ENCODE measurements around the gene BBX. TPM values are rescaled to one million over a fixed set of nuclear protein-coding genes. Genes with fewer than 3 reads are reported as not detected.

The BBX gene
- total RNA-seq, 5 donors from 2014 or later (not counting 1 experiment from before 2014, with no cell fraction given): 67.7 to 89.8 (median 82.0) TPM

GRCh38 chr3:107520535-107520934 is 2.2 kb upstream of the BBX start:
- POLR2A ChIA-PET: no interaction called here
- no CpG with 5 or more reads among the region's 4 CpGs for WGBS (ENCODE audit: insufficient coverage)
- ATAC-seq (replicated peaks in 1 of 4) (no peak), DNase-seq (no peak)
- no peaks in the 10 kb centered on the region for H3K9me3 Mint-ChIP-seq
- peaks cover 8 to 12% (median 9%) of the 10 kb centered on the region in 3 donors for H3K4me1 Mint-ChIP-seq
- Histone ChIP-seq H3K4me3 (ENCODE audit: control insufficient read depth in 1 of 2, extremely low read depth in 1 of 2, low read length in 1 of 2) (no peak overlapping the region), H3K4me1 (ENCODE audit: control insufficient read depth in 1 of 2, extremely low read depth in 1 of 2, insufficient read depth in 2 of 2, low read length in 2 of 2) (peaks cover 0 to 10% of the 10 kb centered on the region in 2 experiments), H3K36me3 (ENCODE audit: control insufficient read depth in 2 of 2, extremely low read depth in 1 of 2, insufficient read depth in 1 of 2, low read length in 1 of 2) (no peaks in the 10 kb centered on the region), H3K27ac (ENCODE audit: low read length) (no peak overlapping the region), H3K9me3 (no peaks in the 10 kb centered on the region), H3K27me3 (replicated peaks in 1 of 2; ENCODE audit: control insufficient read depth in 2 of 2, extremely low read depth in 1 of 2, insufficient read depth in 2 of 2, low read length in 1 of 2) (no peaks in the 10 kb centered on the region)
- peaks cover 0 to 6% of the 10 kb centered on the region in 2 donors for H3K27me3 Mint-ChIP-seq
- H3K36me3 Mint-ChIP-seq: no peaks in the 10 kb centered on the region
- CTCF ChIA-PET: interaction anchor here in 1 of 2 donors (0.7 kb wide), 1 partner anchor 249 kb away, joined by 4 read pairs; no protein-coding TSS in a partner anchor
- H3K27ac Mint-ChIP-seq: no peak overlapping the region
- no peak overlapping the region for H3K4me3 Mint-ChIP-seq

DNA sequence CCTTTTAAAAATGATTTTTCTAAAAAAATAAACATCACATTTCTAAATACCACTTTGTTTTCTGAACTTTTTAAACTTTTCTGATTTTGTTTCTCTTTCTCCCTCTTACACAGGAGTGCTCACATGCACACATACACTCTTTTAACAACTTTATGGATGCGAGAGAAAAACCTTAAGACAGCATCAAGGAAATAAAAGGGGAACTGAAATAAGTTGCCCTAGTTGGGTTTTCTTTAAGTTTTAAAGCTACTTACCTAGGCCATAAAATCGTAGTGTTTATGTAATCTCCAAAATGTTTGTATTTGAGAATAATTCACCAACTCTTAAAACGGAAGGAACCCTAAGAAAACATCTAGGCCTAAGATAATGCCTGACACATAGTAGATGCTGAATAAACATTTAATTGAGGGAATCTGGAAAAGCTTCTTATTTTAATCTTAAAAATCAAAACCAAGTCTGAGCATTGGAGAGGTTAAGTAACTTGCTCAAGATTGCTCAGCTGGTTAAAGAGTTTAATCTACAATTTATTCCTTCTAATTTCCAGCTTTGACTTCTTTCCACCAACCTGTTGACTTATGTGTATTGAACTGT is 1.2 kb upstream of the BBX start:
- H3K27ac Mint-ChIP-seq: no peak overlapping the region
- CTCF ChIA-PET: no interaction called here
- WGBS (ENCODE audit: insufficient coverage): no CpG with 5 or more reads among the region's 3 CpGs
- Histone ChIP-seq H3K27me3 (replicated peaks in 1 of 2; ENCODE audit: control insufficient read depth in 2 of 2, extremely low read depth in 1 of 2, insufficient read depth in 2 of 2, low read length in 1 of 2) (no peaks in the 10 kb centered on the region), H3K36me3 (ENCODE audit: control insufficient read depth in 2 of 2, extremely low read depth in 1 of 2, insufficient read depth in 1 of 2, low read length in 1 of 2) (no peaks in the 10 kb centered on the region), H3K4me3 (ENCODE audit: control insufficient read depth in 1 of 2, extremely low read depth in 1 of 2, low read length in 1 of 2) (no peak overlapping the region), H3K4me1 (ENCODE audit: control insufficient read depth in 1 of 2, extremely low read depth in 1 of 2, insufficient read depth in 2 of 2, low read length in 2 of 2) (peaks cover 4 to 17% of the 10 kb centered on the region in 2 experiments), H3K27ac (ENCODE audit: low read length) (no peak overlapping the region), H3K9me3 (no peaks in the 10 kb centered on the region)
- POLR2A ChIA-PET: interaction anchor here in 1 of 2 donors (0.5 to 0.6 kb wide), 3 partner anchors 100 to 283 kb away, joined by 3 to 4 read pairs (median 3); no protein-coding TSS in a partner anchor
- no peaks in the 10 kb centered on the region for H3K9me3 Mint-ChIP-seq
- no peaks in the 10 kb centered on the region for H3K36me3 Mint-ChIP-seq
- H3K4me1 Mint-ChIP-seq: peaks cover 18 to 20% (median 19%) of the 10 kb centered on the region in 3 donors
- no peak for ATAC-seq (replicated peaks in 1 of 4)
- peaks cover 0 to 3% of the 10 kb centered on the region in 2 donors for H3K27me3 Mint-ChIP-seq
- H3K4me3 Mint-ChIP-seq: no peak overlapping the region
- DNase-seq: no peak

- WGBS (ENCODE audit: insufficient coverage): under 1% methylated on average over 24 of the region's 27 CpGs
- Mint-ChIP-seq H3K4me1 (peaks cover 34 to 36% (median 35%) of the 10 kb centered on the region in 3 donors), H3K4me3 (peak overlapping the region; percentile 96 to 99 (median 98)), H3K27me3 (no peaks in the 10 kb centered on the region), H3K9me3 (no peaks in the 10 kb centered on the region), H3K36me3 (peaks cover 9% of the 10 kb centered on the region), H3K27ac (peak overlapping the region; percentile 95 to 97)
- peak overlapping the region; percentile 78 for H3K27ac ChIP-seq (ENCODE audit: low read length)
- peak overlapping the region; percentile 84 to 92 for H3K4me3 ChIP-seq (ENCODE audit: control insufficient read depth in 1 of 2, extremely low read depth in 1 of 2, low read length in 1 of 2)
- POLR2A ChIA-PET: interaction anchor here in 1 of 2 donors (0.6 kb wide), 1 partner anchor 92 kb away, joined by 5 read pairs; no protein-coding TSS in a partner anchor
- DNase-seq: peak in 4 of 35 experiments; percentile 24 to 63 (median 38)
- peaks cover 4 to 17% of the 10 kb centered on the region in 2 experiments for H3K4me1 ChIP-seq (ENCODE audit: control insufficient read depth in 1 of 2, extremely low read depth in 1 of 2, insufficient read depth in 2 of 2, low read length in 2 of 2)
- H3K9me3 ChIP-seq: no peaks in the 10 kb centered on the region
- H3K36me3 ChIP-seq (ENCODE audit: control insufficient read depth in 2 of 2, extremely low read depth in 1 of 2, insufficient read depth in 1 of 2, low read length in 1 of 2): no peaks in the 10 kb centered on the region
- CTCF ChIA-PET: no interaction called here
- ATAC-seq (replicated peaks in 1 of 4): peak; percentile 55 to 59 (median 58)
- H3K27me3 ChIP-seq (replicated peaks in 1 of 2; ENCODE audit: control insufficient read depth in 2 of 2, extremely low read depth in 1 of 2, insufficient read depth in 2 of 2, low read length in 1 of 2): no peaks in the 10 kb centered on the region
These were observed 452 bp downstream of the BBX start for GRCh38 chr3:107523289-107523538.

- Mint-ChIP-seq H3K36me3 (peaks cover 9% of the 10 kb centered on the region), H3K4me1 (peaks cover 39 to 41% (median 40%) of the 10 kb centered on the region in 3 donors), H3K9me3 (no peaks in the 10 kb centered on the region), H3K27ac (peak overlapping the region; percentile 94), H3K4me3 (peak overlapping the region; percentile 96 to 99 (median 98)), H3K27me3 (no peaks in the 10 kb centered on the region)
- CTCF ChIA-PET: interaction anchor here (0.5 to 1.4 kb wide), 4 partner anchors 75 to 399 kb away, joined by 3 to 4 read pairs (median 4); no protein-coding TSS in a partner anchor
- DNase-seq (peak in 28 of 35 experiments; percentile 18 to 67 (median 40)), ATAC-seq (replicated peaks in 1 of 4) (peak in 3 of 4 experiments; percentile 25 to 34 (median 25))
- peak overlapping the region; percentile 78 for H3K27ac ChIP-seq (ENCODE audit: low read length)
- H3K4me3 ChIP-seq (ENCODE audit: control insufficient read depth in 1 of 2, extremely low read depth in 1 of 2, low read length in 1 of 2): peak overlapping the region; percentile 84 to 92
- H3K27me3 ChIP-seq (replicated peaks in 1 of 2; ENCODE audit: control insufficient read depth in 2 of 2, extremely low read depth in 1 of 2, insufficient read depth in 2 of 2, low read length in 1 of 2): no peaks in the 10 kb centered on the region
- POLR2A ChIA-PET: interaction anchor here (0.5 to 0.7 kb wide), 6 partner anchors 10 to 392 kb away, joined by 3 to 7 read pairs (median 4); no protein-coding TSS in a partner anchor
- H3K4me1 ChIP-seq (ENCODE audit: control insufficient read depth in 1 of 2, extremely low read depth in 1 of 2, insufficient read depth in 2 of 2, low read length in 2 of 2): peaks cover 4 to 17% of the 10 kb centered on the region in 2 experiments
- H3K36me3 ChIP-seq (ENCODE audit: control insufficient read depth in 2 of 2, extremely low read depth in 1 of 2, insufficient read depth in 1 of 2, low read length in 1 of 2): no peaks in the 10 kb centered on the region
- H3K9me3 ChIP-seq: no peaks in the 10 kb centered on the region
- 0% methylated on average over 26 of the region's 40 CpGs for WGBS (ENCODE audit: insufficient coverage)
These were observed 970 bp downstream of the BBX start for GRCh38 chr3:107523539-107524325.

GRCh38 chr3:107524326-107524840 is 1.6 kb downstream of the BBX start:
- Mint-ChIP-seq H3K9me3 (no peaks in the 10 kb centered on the region), H3K27me3 (no peaks in the 10 kb centered on the region), H3K4me3 (peak overlapping the region; percentile 96 to 99 (median 98)), H3K4me1 (peaks cover 41 to 44% (median 44%) of the 10 kb centered on the region in 3 donors), H3K27ac (peak overlapping the region; percentile 94), H3K36me3 (peaks cover 12% of the 10 kb centered on the region)
- H3K9me3 ChIP-seq: no peaks in the 10 kb centered on the region
- no peaks in the 10 kb centered on the region for H3K27me3 ChIP-seq (replicated peaks in 1 of 2; ENCODE audit: control insufficient read depth in 2 of 2, extremely low read depth in 1 of 2, insufficient read depth in 2 of 2, low read length in 1 of 2)
- H3K4me1 ChIP-seq (ENCODE audit: control insufficient read depth in 1 of 2, extremely low read depth in 1 of 2, insufficient read depth in 2 of 2, low read length in 2 of 2): peaks cover 6 to 17% of the 10 kb centered on the region in 2 experiments
- peak in 12 of 35 experiments; percentile 0 to 63 (median 10) for DNase-seq
- peak overlapping the region; percentile 84 to 92 for H3K4me3 ChIP-seq (ENCODE audit: control insufficient read depth in 1 of 2, extremely low read depth in 1 of 2, low read length in 1 of 2)
- ChIA-PET CTCF (interaction anchor here (0.6 to 1.4 kb wide), 4 partner anchors 74 to 470 kb away, joined by 3 to 4 read pairs (median 3); no protein-coding TSS in a partner anchor), POLR2A (interaction anchor here (0.5 to 0.7 kb wide), 8 partner anchors 9 to 1065 kb away, joined by 3 to 7 read pairs (median 4); partner anchors contain the start of gene DZIP3 (in 1 of the 2))
- WGBS (ENCODE audit: insufficient coverage): 0% methylated on average over 5 of the region's 18 CpGs
- peak overlapping the region; percentile 78 for H3K27ac ChIP-seq (ENCODE audit: low read length)
- no peaks in the 10 kb centered on the region for H3K36me3 ChIP-seq (ENCODE audit: control insufficient read depth in 2 of 2, extremely low read depth in 1 of 2, insufficient read depth in 1 of 2, low read length in 1 of 2)
- no peak for ATAC-seq (replicated peaks in 1 of 4)

Data from T-cell (primary cell).